ENCODE results near the gene CEP104. TPM values are rescaled to one million over a fixed set of nuclear protein-coding genes. Genes with fewer than 3 reads are reported as not detected.

CEP104 gene
- total and polyA plus RNA-seq, 10 of the 15 experiments (the other 5 are each of a cell fraction or from before 2014, with no cell fraction given): 7.2 to 34.8 (median 19.3) TPM

DNA sequence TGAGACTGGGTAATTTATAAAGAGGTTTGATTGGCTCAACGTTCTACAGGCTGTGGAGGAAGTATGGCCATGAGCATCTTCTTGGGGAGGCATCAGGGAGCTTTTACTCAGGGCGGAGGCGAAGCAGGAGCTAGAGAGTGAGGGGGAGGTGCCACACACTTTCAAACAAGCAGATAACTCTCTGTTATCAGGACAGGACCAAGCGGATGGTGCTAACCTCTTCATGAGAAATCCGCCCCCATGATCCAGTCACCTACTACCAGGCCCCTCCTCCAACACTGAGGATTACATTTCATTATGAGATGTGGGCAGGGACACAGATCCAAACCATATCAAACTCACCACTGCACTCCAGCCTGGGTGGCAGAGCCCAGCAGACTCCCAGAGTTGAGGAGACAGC is 49.2 kb downstream of the CEP104 start (continued):
- TF ChIP-seq, protein P1, sequence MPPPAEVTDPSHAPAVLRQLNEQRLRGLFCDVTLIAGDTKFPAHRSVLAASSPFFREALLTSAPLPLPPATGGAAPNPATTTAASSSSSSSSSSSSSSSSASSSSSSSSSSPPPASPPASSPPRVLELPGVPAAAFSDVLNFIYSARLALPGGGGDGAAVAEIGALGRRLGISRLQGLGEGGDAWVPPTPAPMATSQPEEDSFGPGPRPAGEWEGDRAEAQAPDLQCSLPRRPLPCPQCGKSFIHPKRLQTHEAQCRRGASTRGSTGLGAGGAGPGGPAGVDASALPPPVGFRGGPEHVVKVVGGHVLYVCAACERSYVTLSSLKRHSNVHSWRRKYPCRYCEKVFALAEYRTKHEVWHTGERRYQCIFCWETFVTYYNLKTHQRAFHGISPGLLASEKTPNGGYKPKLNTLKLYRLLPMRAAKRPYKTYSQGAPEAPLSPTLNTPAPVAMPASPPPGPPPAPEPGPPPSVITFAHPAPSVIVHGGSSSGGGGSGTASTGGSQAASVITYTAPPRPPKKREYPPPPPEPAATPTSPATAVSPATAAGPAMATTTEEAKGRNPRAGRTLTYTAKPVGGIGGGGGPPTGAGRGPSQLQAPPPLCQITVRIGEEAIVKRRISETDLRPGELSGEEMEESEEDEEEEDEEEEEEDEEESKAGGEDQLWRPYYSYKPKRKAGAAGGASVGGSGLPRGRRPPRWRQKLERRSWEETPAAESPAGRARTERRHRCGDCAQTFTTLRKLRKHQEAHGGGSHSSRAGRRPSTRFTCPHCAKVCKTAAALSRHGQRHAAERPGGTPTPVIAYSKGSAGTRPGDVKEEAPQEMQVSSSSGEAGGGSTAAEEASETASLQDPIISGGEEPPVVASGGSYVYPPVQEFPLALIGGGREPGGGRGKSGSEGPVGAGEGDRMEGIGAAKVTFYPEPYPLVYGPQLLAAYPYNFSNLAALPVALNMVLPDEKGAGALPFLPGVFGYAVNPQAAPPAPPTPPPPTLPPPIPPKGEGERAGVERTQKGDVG (CRISPR knock-in tag; IDR thresholded peaks at IDR 0.05): no peak
- TF ChIP-seq YBX1 (IDR thresholded peaks at IDR 0.05) (no peak), BACH1 (IDR thresholded peaks at IDR 0.05; ENCODE audit: borderline replicate concordance) (no peak), NR2F1 (conservative IDR thresholded peaks at IDR 0.05) (no peak), POLR2AphosphoS2 (IDR thresholded peaks at IDR 0.05; ENCODE audit: low read depth, low read length) (no peak), HCFC1 (IDR thresholded peaks at IDR 0.05; ENCODE audit: low read length) (no peak), RCOR1 (conservative IDR thresholded peaks at IDR 0.05; ENCODE audit: low read depth, low read length) (no peak), EED (IDR thresholded peaks at IDR 0.05; ENCODE audit: low read depth) (no peak), RAD21 (IDR thresholded peaks at IDR 0.05; ENCODE audit: insufficient read depth, low read depth, low read length) (no peak), MXI1 (IDR thresholded peaks at IDR 0.05; ENCODE audit: low read depth, low read length) (no peak), SRF (IDR thresholded peaks at IDR 0.05; ENCODE audit: low read depth in 2 of 2, low read length in 2 of 2) (no peak)
- TF ChIP-seq, protein P2, sequence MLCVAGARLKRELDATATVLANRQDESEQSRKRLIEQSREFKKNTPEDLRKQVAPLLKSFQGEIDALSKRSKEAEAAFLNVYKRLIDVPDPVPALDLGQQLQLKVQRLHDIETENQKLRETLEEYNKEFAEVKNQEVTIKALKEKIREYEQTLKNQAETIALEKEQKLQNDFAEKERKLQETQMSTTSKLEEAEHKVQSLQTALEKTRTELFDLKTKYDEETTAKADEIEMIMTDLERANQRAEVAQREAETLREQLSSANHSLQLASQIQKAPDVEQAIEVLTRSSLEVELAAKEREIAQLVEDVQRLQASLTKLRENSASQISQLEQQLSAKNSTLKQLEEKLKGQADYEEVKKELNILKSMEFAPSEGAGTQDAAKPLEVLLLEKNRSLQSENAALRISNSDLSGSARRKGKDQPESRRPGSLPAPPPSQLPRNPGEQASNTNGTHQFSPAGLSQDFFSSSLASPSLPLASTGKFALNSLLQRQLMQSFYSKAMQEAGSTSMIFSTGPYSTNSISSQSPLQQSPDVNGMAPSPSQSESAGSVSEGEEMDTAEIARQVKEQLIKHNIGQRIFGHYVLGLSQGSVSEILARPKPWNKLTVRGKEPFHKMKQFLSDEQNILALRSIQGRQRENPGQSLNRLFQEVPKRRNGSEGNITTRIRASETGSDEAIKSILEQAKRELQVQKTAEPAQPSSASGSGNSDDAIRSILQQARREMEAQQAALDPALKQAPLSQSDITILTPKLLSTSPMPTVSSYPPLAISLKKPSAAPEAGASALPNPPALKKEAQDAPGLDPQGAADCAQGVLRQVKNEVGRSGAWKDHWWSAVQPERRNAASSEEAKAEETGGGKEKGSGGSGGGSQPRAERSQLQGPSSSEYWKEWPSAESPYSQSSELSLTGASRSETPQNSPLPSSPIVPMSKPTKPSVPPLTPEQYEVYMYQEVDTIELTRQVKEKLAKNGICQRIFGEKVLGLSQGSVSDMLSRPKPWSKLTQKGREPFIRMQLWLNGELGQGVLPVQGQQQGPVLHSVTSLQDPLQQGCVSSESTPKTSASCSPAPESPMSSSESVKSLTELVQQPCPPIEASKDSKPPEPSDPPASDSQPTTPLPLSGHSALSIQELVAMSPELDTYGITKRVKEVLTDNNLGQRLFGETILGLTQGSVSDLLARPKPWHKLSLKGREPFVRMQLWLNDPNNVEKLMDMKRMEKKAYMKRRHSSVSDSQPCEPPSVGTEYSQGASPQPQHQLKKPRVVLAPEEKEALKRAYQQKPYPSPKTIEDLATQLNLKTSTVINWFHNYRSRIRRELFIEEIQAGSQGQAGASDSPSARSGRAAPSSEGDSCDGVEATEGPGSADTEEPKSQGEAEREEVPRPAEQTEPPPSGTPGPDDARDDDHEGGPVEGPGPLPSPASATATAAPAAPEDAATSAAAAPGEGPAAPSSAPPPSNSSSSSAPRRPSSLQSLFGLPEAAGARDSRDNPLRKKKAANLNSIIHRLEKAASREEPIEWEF (IDR thresholded peaks at IDR 0.05; ENCODE audit: insufficient replicate concordance, low read depth, low read length): no peak
- TF ChIP-seq, protein P3, sequence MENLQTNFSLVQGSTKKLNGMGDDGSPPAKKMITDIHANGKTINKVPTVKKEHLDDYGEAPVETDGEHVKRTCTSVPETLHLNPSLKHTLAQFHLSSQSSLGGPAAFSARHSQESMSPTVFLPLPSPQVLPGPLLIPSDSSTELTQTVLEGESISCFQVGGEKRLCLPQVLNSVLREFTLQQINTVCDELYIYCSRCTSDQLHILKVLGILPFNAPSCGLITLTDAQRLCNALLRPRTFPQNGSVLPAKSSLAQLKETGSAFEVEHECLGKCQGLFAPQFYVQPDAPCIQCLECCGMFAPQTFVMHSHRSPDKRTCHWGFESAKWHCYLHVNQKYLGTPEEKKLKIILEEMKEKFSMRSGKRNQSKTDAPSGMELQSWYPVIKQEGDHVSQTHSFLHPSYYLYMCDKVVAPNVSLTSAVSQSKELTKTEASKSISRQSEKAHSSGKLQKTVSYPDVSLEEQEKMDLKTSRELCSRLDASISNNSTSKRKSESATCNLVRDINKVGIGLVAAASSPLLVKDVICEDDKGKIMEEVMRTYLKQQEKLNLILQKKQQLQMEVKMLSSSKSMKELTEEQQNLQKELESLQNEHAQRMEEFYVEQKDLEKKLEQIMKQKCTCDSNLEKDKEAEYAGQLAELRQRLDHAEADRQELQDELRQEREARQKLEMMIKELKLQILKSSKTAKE (IDR thresholded peaks at IDR 0.05; ENCODE audit: low read depth, poor library complexity, severe bottlenecking): no peak
- TF ChIP-seq, protein P4, sequence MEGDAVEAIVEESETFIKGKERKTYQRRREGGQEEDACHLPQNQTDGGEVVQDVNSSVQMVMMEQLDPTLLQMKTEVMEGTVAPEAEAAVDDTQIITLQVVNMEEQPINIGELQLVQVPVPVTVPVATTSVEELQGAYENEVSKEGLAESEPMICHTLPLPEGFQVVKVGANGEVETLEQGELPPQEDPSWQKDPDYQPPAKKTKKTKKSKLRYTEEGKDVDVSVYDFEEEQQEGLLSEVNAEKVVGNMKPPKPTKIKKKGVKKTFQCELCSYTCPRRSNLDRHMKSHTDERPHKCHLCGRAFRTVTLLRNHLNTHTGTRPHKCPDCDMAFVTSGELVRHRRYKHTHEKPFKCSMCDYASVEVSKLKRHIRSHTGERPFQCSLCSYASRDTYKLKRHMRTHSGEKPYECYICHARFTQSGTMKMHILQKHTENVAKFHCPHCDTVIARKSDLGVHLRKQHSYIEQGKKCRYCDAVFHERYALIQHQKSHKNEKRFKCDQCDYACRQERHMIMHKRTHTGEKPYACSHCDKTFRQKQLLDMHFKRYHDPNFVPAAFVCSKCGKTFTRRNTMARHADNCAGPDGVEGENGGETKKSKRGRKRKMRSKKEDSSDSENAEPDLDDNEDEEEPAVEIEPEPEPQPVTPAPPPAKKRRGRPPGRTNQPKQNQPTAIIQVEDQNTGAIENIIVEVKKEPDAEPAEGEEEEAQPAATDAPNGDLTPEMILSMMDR (IDR thresholded peaks at IDR 0.05 in 2 of 3, conservative IDR thresholded peaks at IDR 0.05 in 1 of 3; ENCODE audit: control insufficient read depth in 2 of 3, extremely low read depth in 1 of 3, insufficient read depth in 1 of 3, low read depth in 3 of 3, low read length in 3 of 3): no peak
